M059J (cell line): ENCODE results near the gene GMCL1. TPM values are rescaled to one million over a fixed set of nuclear protein-coding genes. Genes with fewer than 3 reads are reported as not detected.
"Not testable (repeated sequence)": the region's sequence is repeated elsewhere in the genome, so short reads cannot be mapped to it uniquely, and the experiment has no call there.

Experiments
- DNase-seq: peaks from one replicate; pipeline ENCODE4 v3.0.0-alpha.2; 2012; ENCODE audit warnings: low read depth
- total RNA-seq: library from RNA; depleted of rRNA; stranded (reverse); fragments of >200 nt; shearing (Covaris generic); gene quantifications from 2 replicates; pipeline ENCODE4 v1.2.3, GENCODE V29; 2014; rRNA removed

Gene GMCL1, protein sequence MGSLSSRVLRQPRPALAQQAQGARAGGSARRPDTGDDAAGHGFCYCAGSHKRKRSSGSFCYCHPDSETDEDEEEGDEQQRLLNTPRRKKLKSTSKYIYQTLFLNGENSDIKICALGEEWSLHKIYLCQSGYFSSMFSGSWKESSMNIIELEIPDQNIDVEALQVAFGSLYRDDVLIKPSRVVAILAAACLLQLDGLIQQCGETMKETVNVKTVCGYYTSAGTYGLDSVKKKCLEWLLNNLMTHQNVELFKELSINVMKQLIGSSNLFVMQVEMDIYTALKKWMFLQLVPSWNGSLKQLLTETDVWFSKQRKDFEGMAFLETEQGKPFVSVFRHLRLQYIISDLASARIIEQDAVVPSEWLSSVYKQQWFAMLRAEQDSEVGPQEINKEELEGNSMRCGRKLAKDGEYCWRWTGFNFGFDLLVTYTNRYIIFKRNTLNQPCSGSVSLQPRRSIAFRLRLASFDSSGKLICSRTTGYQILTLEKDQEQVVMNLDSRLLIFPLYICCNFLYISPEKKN
- 3.5 and 9.4 TPM in 2 replicates for total RNA-seq

DNA sequence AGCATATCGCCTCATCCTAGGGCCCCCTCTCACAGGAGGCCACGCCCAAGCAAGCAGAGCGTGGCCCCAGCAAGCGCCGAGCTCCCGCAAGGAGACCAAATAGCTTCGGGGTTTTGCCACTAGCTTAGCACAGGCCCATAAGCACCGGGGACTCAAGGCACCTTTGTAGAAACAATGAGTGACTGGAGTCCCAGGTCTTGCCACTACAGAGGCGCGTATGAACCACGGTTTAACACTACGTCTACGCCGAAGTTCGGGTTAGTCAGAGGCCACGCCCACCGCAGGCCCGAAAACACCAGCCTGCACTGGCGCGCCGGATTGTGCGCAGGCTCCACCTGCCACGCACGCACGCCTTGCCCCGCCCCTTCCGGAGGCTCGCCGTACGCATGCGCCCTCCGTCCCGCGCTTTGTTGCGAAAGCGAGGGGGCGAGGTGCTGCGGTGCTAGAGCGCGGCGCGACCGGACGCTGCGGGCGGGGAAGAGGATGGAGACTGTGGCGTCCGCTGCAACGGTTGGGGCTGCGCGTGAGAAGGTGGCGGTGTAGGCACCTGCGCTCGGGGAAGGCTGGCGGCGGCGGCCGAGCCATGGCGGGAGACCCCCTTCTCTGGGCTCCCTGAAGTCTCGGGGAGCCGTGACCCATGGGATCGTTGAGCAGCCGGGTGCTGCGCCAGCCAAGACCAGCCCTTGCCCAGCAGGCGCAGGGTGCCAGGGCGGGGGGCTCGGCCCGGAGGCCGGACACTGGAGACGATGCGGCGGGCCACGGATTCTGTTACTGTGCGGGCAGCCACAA lies at the start of gene GMCL1:
Gene GMCL1, plus strand, starts transcription at position 405 of the 789 bp plus-strand sequence. Its CDS starts 233 bp downstream, at position 638.
- peak; percentile 91 for DNase-seq

DNA sequence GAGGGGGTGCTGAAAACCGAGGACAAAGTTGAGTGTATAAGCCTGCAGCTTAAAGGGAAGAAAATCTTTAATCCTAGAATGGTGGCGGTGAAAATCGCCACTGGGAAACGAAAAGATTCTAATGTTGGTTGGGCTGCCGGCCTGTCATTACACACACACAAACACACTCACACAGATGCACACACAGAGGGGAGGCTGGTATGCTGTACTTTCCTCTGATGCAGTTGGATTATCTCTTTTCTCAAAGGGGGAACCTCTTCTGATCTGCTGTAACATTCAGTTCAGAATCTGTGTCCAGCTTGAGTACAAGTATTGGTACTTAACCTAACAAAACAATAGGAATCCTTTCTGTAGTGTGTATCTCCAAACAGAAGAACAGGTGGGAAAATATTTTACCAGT lies 48.5 kb upstream of the GMCL1 start:
- DNase-seq = no peak

DNA sequence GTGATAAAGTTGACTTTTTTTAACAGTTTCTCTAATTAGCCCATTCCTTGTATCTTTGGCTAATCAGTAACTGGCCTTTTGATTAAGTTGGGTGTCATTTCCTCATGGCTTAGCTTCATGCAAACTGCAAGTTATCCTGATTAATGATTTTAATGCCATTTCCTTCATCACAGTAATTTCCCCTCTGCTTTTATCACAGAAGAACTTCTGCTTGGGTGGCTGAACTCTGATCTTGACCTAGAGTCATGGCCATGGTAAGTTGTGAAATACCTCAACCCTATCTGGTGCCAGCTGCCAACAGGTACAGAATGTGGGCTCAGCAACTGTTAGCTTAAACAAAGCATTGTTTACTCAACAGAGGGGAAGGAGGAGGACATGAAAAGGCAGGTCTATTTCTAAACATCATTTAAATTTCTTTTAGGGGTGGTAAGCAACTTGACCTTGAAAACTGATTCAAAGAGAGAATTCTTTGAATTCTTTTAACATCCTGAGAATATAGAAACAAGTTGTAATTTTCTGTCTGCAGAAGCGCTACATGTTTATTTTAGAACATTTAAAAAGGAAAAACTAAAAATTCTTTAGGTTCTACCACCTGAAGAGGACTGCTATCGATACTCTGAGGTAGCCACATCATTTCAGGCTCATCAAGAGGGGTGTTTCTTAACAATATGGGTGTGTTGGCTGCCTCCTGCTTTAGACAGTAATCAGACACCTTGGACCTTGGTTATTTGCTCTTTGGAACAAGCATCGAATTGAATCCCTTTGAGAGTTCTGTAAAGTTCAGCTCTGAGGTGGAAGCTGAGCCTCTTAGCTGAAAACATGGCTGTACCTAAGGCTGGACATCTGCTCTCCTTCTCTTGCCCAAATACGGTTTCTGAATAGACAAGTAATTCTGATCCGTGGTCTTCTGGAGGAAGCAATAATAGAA lies 47.9 kb upstream of the GMCL1 start:
- DNase-seq = no peak

DNA sequence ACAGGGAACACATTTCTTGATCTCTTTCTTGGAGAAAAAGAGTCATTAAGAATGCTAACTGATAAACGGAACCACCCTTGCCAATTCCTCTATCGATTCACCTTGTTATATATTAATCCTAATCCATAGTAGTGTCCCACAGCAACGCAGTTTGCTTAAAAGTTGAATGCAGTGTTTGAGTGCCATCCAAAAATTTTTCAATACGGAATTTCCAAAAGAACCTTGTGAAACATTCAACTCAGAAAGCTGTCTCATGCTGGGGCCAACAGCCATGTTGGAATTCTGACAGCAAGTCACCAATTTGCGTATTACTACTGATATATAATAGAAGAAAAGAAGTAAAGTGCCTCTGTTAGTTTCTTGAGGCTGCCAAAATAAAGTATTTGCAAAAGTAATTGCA lies 45.2 kb upstream of the GMCL1 start:
- no peak for DNase-seq

DNA sequence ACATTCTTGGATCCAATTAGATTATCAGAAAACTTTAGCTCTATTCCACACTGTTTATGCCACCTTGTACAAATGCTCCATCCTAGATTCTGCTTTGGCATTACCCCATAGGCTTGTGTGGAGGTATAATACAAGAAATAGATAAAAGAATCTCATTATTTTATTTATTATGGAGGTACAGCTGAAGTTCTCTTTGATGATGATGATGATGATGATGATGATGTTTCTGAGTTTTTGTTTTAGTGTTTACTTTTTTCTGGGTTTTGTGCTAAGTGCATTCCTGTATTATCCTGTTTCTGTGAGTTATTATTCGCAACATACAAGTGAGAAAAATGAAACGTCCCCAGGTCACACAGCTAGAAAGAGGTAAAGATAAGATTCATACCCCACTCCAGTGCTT lies 44.1 kb upstream of the GMCL1 start:
- no peak for DNase-seq

DNA sequence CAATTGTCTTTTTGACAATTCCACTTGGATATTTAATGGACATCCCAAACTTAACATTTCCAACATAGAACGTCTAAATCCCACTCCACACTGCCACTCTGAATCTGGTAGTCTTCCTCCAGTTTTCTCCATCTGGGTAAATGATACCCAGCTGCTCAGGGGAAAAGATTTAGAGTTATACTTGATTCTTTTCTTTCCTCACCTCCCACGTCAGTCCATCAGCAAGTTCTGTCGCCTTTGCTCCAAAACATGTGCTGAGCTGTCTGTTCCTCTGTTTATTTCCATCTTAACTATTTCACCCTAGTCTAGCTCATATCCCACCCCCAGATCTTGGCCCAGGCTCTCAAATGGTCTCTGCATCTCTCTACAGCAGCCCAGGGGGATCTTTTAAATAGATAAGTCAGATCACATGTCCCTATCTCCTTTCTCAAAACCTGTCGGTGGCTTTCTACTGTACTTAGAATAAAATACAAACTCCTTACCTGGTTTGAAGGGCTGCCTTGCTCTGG lies 43.4 kb upstream of the GMCL1 start:
- DNase-seq = no peak

DNA sequence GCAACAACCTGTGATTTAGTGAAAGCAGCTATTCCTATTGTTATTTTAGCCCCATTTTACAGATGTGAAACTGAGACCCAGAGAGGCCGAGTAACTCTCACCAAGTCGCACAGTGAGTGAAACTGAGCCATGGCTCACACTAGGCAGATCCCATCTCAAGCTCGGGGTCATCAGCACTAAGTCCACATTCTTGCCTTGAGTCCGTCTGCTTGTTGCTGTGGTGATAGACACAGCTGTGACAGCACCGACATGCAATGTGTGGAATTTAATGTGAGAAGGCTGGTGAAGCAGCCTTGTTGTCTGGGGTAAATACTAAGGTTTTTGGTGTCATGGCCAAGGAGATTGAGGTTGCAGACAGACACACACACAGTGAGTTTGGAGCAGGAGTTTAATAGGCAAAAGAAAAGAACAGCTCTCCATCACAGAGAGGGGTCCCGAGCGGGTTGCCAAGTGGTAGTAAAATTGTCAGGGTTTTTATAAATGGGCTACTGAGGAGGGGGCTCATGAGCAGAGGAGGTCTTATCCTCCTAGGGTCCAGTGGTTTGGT lies 40.2 kb upstream of the GMCL1 start:
- DNase-seq = peak; percentile 88

DNA sequence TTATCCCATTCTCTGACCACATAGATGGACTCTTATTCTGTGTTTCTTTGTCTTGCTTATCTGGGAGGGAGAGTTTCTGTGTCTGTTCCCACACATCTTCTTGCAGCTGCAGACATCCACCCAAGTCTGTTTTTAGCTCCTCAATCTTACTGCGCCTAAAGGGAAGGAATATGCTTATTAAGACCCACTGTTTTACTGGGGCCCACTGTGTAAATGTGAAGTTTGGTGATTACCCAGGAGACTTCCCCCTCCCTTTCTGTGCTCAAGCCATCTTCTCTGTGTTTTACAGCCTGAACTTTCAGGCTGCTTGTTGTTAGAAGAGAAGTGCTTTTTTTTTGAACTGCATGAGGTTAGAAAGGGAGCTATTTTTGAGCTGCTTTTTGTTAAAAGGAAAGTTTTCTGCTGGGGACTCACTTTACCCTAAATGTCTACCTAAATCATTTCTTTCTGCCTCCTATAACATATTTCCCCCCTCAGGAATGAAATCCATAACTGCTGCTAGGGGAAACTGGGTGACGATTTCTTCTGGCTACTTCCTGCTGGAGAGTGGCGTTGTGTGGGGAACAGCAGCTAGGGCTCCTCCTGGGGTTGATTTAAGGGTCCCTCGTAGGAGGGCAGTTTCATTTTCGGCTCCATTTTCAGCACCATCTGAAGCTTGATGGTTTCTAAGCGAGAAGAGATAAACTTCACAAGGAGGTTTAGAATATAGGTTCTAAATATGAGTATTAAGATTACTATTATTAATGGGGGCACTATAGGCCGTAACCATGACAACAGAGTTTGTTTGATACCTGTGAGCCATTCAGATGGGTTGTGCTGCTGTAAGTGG lies 39.5 kb upstream of the GMCL1 start:
- DNase-seq = no peak

DNA sequence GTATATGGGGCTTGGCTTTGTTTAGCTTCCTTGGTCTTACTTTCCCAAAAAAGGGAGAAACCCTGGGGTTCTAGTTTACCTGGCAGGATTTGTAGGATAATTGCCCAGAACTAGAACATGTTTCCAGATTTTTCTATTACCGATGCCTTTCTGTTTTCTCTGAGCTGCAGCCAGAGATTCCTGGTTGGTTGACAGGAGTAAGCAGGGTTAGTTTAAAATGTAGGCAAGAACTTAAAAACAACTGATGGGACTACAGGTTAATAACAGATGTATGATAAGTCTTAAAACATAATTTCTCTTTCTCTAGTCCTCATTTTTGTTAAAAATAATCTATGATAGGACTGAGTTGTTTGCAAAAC lies 38.9 kb upstream of the GMCL1 start:
- DNase-seq = no peak

DNA sequence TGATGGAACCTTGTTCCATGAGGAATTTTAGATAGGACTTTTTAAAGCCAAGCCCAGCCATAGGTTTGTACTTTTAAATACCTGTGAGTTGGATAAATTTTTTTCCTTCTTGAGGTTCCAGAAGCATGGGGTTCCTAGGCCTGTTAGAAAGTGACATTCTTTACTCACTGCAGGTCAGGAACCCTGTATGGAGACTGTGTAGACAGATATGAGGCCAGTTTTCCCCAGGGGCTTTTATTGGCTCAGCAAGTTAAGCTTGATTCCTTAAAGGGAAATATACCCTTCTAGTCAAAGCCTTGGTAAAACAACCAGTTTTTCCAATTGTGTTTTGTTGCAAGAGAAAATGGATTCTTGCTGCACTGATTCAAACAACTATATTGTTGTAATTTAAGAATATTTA lies 38.4 kb upstream of the GMCL1 start:
- DNase-seq = no peak

DNA sequence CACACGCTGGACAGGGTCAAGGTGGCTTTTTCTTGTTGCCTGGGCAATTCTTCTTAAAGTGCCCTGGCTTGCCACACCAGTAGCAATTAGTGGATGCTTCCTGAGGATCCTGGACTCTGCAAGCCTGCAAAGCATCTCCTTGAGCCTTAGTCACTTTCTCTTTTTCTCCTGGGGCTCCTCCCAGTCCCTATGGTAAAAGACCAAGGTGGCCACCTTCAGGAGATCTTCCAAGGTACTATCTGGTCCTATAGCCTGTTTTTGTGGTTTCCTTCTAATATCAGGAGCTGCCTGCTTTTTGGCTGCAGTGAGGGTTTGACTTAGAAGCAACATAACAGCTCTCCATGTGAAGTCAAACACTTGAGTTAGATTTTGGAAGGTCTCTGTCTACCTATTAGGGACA lies 33.3 kb upstream of the GMCL1 start:
- peak; percentile 11 for DNase-seq

DNA sequence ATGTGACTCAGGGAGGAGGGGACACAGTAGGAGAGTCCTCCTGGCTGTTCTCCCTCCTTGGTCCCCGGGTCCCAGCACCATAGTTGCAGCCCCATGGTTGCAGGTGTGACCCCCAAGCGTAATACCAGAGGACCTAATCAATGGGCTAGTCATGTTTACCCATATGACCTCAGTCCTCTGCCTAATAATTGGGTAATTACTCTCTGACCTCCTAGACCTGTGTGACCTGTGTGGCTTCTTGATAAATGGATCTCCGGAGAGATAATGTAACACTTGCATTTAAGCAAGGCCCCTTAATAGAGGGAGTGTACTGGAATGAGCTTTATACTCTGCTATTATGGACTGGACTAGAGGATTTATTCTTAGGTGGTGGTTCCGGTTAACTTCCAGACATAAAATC lies 32.2 kb upstream of the GMCL1 start:
- no peak for DNase-seq

DNA sequence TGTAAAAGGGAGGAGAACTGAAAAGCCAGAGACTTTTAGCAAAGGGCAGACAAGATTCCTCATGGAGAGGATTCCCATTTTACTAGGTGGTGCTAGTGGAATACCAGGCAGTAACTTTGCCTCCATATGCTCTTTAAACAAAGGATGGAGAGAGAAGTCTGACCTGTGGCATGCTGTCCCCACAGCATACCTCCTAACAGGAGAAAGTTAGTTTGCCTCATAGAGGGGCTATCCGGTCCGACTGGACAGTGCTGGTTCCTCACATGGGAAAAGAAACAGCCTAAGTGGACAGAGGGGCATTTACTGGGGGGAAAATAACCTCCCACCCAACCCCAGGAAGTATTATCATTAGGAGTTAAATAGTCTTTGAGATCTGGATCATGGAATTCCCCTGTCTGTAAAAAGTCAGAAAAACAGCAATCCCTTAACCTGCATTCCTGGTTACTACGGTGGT lies 31.6 kb upstream of the GMCL1 start:
- no peak for DNase-seq

DNA sequence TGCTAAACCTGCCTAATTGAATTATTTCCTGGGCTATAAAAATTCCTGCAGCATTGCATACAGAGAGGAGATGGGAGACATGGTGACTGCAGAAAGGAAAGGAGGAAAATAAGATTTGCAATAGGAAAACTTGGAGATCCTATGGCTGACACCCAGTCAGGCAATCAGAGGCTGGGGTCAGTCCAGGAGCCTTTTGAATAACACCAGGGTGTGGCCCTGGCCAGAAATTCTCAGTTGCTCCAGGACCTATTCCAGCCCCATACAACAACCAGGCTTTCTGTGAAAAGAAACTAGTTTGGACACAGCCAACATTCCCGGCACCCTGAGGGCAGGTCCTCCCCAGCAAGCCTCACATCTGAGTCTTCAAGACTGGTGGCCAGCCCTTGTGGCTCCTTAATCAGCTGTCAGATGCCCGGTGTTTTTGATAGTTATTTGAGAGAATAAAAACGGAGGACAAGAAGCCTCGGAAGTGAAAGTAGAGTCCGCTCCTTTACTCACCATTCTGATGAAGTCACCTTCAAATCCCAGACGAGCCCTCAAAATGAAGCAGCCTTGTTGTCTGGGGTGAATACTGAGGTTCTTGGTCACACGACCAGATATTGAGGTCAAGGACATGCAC lies 31.1 kb upstream of the GMCL1 start:
- DNase-seq = peak; percentile 80

DNA sequence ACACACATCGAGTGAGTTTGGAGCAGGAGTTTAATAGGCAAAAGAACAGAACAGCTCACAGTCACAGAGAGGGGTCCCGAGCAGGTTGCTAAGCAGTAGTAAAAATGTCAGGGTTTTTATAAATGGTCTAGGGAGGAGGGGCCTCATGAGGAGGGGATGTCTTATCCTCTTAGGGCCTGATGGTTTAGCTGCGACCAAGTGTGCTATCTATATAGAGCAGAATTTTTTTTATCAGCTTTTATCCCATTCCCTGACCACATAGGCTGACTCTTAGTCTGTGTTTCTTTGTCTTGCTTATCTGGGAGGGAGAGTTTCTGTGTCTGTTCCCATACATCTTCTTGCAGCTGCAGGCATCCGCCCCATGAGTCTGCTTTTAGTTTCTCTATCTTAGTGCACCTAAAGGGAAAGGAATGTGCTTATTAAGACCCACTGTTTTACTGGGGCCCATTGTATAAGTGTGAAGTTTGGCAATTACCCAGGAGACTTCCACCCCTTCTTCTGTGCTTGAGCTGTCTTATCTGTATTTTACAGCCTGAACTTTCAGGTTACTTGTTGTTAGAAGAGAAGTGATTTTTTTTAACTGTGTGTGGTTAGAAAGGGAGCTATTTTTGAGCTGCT lies 30.4 kb upstream of the GMCL1 start:
- peak; percentile 64 for DNase-seq

DNA sequence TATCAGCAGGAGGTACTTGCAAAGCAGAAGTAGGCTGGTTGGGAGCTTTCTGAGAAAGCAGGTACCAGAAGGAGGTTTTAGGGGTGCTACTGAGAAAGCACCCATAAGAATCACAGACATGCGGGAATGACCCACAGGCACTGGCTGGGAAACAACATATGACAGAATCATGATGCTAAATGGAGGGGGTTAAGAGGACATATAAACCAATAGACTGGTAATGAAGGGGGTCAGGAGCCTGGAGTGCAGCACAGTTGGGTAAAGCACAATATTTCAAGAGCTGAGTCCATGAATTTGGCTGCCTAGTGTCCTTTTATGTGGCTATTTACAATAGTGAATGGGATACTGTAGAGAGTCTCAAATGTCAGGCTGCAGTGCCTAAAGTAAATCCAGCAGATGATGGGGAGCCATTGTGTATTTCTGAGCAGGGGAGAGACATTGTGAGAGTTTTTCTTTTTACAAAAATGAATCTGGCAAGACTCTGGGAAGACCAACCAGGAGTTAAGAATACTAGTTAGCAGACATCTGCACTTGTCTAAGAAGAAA lies 27.6 kb upstream of the GMCL1 start:
- no peak for DNase-seq

DNA sequence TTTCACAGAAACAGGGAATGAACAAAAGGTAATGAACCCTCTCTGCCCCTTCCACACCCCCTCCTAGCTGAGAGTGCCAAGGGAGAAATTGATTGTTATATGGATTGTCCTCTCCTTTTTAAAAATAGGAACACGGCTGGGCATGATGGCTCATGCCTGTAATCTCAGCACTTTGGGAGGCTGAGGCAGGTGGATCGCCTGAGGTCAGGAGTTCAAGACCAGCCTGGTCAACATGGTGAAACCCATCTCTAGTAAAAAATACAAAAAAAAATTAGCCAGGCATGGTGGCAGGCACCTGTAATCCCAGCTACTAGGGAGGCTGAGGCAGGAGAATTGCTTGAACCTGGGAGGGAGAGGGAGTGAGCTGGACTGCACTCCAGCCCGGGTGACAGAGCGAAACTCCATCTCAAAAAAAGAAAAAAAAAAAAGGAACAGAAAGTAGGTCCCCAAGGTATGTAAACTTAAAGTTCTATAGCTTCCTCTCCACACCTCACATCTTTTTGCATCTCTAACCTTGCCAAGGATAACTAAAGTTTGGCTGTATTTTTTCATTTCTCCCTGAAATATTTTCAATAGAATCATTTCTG lies 26.6 kb upstream of the GMCL1 start:
- DNase-seq = not testable (repeated sequence)

DNA sequence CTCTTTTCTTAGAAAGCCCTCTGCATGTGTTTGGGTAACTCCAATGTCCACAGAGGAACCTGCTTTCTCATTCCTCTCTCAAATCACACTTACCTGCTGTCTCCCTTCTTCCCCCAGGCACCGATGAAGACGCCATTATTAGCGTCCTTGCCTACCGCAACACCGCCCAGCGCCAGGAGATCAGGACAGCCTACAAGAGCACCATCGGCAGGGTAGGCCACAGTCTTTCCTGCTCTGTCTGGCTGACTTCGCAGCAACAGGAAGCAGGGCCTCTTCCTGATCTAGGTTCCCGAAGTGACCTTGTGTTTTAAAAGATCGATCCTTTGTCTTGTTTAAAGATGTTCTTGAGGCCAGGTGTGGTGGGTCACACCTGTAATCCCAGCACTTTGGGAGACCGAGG lies 25.0 kb upstream of the GMCL1 start:
- DNase-seq = no peak

DNA sequence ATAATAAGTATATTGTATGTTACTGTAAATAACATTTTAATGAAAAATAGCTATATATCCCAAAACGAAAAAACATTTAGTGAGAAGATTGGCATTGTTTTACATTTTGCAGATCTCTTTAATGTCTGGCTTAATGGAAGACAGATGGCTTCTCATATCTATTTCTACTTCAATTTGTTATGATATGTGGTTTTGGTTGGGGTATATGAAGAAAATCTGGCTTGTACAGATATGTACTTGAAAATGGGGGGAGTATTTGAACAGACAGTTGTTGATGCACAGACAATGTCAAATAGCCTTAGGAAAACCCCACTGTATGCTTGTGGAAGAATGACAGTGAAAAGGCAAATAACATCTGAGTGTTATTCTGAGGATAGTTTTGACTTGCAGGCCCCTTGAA lies 23.6 kb upstream of the GMCL1 start:
- no peak for DNase-seq
